OCI-LY3 (cell line): ENCODE data around the gene DYNC2I2.

Experiments used
- CTCF ChIP-seq: fragments of 200-600, 300-600 bp; sonication (generic); IDR thresholded peaks from 2 replicates; pipeline ENCODE4 v1.5.1; 2014; ENCODE audit warnings: antibody characterized with exemption, low read length, low read depth
- EZH2phosphoT487 ChIP-seq: fragments of 200-600 bp; shearing (Covaris generic); IDR thresholded peaks from 2 replicates; pipeline ENCODE4 v1.6.1; 2018; ENCODE audit warnings: antibody characterized with exemption, mixed run types, low read depth

DNA sequence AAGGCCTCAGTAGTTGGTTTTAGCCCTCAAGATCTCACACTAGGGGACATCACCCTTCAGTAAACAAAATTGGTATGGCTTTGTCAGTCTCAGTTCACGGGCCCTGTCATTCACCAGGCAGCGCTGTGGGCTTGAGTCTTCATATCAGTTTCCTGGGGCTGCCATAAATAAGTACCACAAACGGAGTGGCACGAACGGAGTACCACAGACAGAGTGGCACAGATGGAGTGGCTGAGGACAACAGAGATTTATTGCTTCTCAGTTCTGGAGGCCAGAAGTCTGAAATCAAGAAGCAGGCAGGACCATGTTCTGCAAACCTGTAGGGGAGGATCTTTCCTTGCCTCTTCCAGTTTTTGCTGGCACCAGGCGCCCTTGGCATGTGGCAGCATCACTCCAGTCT lies 37.5 kb downstream of the DYNC2I2 start:
- TF ChIP-seq CTCF: no peak
- TF ChIP-seq EZH2phosphoT487: no peak
